ENCODE results near the gene TDRD7.
"Not testable (repeated sequence)": the region's sequence is repeated elsewhere in the genome, so short reads cannot be mapped to it uniquely, and the experiment has no call there.

TDRD7 gene

DNA sequence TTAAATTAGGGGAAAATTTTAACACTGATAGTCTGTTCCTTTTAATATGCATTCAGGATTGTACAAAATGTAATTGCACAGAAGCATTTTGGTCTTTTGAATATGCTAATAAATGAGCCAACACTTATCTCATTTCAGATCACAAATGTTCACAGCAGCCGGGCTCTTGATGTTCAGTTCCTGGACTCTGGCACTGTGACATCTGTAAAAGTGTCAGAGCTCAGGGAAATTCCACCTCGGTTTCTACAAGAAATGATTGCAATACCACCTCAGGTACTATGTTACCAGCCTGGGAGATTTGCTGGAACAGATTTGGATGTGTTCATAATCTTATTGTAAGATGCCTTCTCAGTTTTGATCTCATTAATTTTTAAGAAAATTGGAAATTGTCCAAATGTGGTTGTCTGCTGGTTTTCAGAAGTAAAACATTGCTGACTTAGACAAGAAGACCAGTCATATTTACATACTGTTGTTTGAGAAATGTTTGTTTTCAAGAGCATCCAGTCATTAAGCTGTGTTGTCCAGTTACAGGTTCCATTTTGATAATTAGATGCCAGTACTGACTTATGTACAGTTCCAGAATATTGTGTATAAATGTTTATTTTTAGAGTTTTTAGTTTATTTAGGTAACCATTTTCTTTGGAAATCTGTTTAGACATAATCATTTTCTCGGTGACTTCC, 66.5 kb downstream of the TDRD7 start:
- DNase-seq (ENCODE audit: low read depth in 2 of 2) = no peak

- DNase-seq (ENCODE audit: low read depth in 2 of 2) = no peak
These were observed 67.7 kb downstream of the TDRD7 start for GRCh38 chr9:97479496-97480159.

DNA sequence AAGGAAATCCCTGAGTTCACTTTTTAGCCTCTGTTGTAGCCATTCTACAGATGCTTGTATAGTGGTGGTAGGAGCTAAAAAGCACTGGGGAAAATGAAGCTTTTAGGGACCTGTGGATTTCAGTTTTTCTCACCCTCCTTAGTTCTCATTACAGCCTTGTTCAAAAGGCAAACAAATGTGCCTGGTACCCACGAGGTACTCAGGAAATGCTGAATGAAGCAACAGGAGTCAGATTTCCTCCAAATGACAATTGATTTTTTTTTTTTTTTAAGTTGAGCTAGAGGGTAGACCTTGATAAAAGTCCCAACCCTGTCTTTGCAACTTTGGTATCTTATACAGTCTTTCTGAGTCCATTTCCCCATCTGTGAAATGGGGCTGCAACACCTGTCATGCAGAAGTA, 68.3 kb downstream of the TDRD7 start:
- no peak for DNase-seq (ENCODE audit: low read depth in 2 of 2)

- DNase-seq (ENCODE audit: low read depth in 2 of 2) = no peak
These were observed 68.9 kb downstream of the TDRD7 start for GRCh38 chr9:97480749-97481148.

DNA sequence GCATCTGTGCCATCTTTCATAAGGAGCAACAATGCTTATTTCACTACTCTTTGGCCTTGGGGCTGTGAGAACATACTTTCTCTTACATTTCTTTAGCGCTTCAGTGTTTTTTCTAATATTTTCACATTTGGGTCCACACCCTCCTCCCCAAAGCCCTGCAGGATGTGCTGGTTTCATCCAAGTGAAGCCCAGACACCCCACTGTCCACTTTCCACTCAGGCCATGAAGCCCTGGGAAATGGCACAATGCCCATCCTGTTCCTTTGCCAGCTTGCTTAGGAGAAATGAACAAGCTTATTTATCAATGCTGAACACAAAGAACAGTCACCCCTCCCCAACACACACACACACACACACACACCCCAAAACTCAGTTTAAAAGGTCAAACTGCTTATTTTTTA, 72.2 kb downstream of the TDRD7 start:
- no peak for DNase-seq (ENCODE audit: low read depth in 2 of 2)

DNA sequence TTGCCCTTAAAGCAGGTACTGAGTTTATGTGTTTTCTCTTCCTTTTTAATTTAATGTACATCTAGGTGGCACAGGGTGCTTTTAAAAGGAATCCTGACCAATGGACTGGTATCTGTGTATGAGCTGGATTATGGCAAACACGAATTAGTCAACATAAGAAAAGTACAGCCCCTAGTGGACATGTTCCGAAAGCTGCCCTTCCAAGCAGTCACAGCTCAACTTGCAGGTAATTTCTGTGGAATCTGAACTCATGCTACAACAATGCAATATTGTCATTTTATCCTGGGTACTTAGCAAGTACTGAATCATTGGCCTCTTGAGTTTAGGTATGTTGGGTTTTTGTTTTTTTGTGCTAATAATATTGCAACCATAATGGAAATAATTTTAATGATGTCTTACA, 75.2 kb downstream of the TDRD7 start:
- DNase-seq (ENCODE audit: low read depth in 2 of 2) = no peak

DNA sequence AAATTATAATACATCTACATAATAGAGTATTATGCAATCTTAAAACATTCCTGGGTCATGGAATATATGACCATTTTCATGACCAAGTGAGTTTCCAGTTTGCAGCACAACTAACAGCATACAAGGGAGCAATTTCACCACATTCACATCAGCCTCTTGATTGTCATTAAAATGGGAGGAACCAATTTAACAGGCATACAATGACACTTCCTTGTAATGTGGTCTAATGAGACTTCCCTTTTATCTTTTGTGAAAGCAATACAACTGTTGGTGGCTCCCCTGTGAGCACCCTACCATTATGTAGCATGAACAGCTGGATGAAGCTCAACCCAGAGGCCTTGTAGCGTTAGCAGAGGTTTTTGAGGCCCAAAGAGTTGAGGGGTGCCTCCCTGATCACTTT, 76.0 kb downstream of the TDRD7 start:
- no peak for DNase-seq (ENCODE audit: low read depth in 2 of 2)

GRCh38 chr9:97491216-97491999, 79.5 kb downstream of the TDRD7 start:
- DNase-seq (ENCODE audit: low read depth in 2 of 2) = no peak

GRCh38 chr9:97497558-97498375, 85.9 kb downstream of the TDRD7 start:
- DNase-seq (ENCODE audit: low read depth in 2 of 2) = not testable (repeated sequence)

DNA sequence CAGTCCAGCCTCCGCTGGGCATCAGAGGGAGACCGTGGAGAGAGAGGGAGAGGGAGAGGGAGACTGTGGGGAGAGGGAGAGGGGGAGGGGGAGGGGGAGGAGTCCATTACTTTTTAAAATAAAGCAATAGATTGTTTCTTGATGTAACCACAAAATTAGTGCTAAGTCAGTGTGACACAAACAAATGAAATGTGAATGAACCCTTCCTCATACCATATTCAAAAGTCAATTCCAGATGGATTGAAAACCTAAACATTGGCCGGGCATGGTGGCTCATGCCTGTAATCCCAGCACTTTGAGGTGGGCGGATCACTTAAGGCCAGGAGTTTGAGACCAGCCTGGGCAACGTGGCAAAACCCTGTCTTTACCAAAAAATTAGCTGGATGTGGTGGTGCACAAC, 87.0 kb downstream of the TDRD7 start:
- DNase-seq (ENCODE audit: low read depth in 2 of 2) = not testable (repeated sequence)

- no peak for DNase-seq (ENCODE audit: low read depth in 2 of 2)
These were observed 88.4 kb downstream of the TDRD7 start for GRCh38 chr9:97500263-97500662.

DNA sequence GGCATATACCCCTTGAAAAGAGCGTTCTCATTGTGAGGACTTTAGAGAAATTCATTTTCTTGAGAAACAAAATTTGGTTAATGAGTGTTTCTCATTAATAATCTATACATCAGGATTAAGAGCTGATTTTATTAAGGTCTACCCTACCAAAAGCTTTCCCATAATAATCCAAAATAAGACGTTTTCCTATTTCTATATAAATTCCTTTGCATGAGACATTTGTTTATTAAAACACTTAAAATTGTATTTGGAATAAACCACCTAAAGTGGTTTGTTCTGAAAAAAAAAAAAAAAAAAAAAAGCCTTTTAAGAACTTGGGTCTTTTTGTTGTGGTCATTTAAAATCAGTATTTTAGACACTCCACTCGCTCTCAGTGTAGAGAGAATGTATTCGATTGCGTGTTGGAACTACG, 88.9 kb downstream of the TDRD7 start:
- DNase-seq (ENCODE audit: low read depth in 2 of 2) = no peak

DNA sequence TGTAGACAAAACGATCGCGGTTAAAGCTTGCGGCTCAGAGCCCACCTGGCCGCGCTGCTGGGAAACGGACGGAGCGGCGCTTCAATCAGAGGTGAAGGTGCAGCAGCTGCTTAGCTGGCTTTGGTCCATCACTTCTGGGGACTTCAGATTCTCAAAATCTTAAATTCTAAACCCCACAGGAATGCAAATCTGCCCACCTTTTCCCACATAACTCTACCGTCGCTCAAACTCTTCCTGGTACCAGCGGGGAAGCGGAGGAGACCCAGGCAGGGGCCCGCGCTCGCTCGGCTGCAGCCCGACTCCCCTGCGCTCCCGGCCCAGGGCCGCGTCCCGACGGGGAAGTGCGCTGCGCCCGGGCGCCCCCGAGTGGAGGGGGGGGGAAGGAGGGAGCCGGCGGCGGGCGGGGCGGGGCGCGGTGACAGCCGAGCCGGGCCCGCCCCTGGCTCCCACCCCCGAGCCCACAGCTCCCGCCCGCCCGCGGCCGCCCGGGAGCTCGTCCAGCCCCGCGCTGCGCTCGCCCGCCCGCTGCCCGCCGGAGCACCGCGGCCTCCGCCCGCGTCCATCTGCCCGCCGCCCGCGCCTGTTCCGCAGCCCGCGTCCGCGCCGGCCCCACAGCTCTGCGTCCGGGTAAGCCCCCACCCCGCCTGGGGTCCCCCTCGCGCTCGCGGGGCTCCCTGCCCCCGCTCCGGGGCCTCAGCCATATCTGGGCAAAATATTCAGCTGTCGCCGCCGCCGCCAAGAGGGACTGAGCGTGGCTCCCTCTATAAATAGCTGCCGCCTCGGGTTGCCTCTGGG, 89.5 kb downstream of the TDRD7 start, which contains the start of gene TMOD1:
Gene TMOD1 (plus strand): TSS at position 490 of the 795 bp plus-strand sequence. CDS start 22,523 bp downstream, outside the sequence.
- peak in 1 of 2 donors; percentile 34 for DNase-seq (ENCODE audit: low read depth in 2 of 2)

GRCh38 chr9:97501972-97502221, 90.0 kb downstream of the TDRD7 start:
- DNase-seq (ENCODE audit: low read depth in 2 of 2) = no peak

DNA sequence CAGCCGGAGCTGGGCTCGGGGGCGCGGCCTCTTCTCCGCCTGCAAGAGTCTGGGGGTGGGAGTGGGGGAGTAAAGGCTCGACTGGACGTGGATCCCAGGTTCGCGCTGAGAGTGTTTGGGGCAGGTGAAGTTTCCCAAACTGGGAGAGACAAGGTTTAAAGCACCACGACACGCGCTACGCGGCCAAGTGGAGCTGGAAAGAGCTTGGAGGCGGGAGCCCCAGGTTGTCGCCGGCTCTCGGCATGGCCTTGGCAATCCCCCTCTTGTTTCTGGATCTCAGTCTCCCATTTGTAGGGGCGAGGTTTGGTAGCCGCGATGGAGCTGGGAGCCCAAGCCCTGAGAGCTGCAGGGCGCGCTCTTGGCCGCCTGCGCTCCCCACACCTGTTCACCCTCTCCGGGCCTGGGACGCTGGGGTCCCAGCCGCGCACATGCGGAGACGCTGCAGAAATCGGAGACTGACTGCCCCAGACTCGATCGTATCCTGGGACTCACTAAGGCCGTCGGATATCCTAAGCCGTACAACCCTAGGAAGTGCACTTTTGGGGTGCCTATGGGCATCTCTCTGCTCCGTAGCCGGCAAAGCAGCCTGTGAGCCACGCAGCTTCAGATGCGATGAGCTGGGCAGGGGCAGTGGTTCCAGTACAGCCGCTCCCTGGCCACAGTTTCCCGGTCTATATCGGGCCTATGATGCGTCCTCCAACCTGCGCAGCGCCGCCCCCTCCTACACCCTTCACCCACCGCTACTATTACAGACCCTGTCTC, 90.5 kb downstream of the TDRD7 start:
- no peak for DNase-seq (ENCODE audit: low read depth in 2 of 2)

GRCh38 chr9:97502984-97503861, 91.3 kb downstream of the TDRD7 start:
- no peak for DNase-seq (ENCODE audit: low read depth in 2 of 2)

GRCh38 chr9:97503862-97504210, 91.9 kb downstream of the TDRD7 start:
- DNase-seq (ENCODE audit: low read depth in 2 of 2) = no peak

DNA sequence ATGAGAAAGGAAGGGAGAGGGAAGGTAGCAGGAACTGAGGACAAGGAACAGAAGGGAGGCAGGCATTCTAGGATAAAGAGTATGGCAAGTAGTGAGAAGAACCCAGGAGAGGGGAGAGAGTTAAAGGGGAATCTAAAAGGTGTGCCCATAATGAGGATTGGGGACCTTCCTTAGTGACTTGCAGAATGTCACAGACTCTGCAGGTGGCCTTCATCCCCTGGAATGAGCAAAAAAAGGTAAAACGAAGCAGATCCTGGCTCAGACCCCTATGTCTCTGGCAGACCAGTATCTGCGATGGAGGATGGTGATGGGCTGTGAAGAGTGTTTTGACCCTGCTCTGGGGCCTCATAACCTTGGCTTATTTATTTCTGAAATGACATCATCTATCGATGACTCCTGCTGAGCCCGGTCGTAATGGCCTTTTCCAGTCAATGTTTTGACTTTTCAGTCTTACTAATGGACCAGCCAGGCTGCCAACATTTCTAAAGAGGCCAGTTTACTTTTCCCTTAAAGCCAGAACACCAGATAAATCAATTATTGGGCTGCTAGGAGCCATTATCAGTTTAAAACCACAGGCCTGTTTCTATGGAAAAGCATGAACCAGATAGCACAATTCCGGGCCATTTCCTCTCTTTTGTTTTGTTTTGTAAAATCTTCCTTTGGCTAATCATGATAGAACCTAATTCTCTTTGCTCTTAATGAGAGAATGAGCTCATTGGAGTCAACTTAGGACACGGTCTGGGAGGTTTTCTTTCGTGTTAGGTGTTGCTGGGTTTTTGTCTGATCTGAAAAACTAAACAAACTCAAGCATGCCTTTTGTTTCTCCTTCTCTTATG, 92.7 kb downstream of the TDRD7 start:
- no peak for DNase-seq (ENCODE audit: low read depth in 2 of 2)

DNA sequence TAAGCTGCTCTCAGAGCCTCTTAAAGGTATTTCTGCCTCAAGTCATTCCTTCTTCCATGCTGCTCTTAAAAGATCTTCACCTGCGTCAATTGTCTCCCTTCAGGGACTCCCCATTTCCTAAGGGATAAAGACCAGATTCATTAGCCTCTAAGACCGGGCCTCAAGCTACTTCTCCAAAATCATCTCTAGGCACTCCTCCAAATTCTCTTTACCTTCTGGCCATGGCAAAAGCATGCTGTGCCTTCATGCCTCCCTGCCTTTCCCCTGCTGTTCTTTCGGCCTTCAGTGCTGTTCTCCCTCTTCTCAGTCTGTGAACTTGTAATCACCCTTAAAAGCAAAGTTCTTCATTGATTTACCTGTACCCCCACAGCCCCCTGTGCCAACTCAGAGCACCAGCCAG, 93.9 kb downstream of the TDRD7 start:
- no peak for DNase-seq (ENCODE audit: low read depth in 2 of 2)

All from stimulated activated CD4-positive, alpha-beta T cell treated with anti-CD3 and anti-CD28 coated beads, Interleukin-15, amount 100 ng/mL, for 48 hours (primary cell).